ENCODE measurements around the gene MOB3B.

The MOB3B gene

GRCh38 chr9:27386571-27387091, 143.0 kb downstream of the MOB3B start:
- H3K4me3 ChIP-seq (ENCODE audit: low read length), result no peak overlapping the region
- DNase-seq (ENCODE audit: low read depth), result no peak
- no peak for TF ChIP-seq CTCF (conservative IDR thresholded peaks at IDR 0.05; ENCODE audit: low read depth, low read length)

GRCh38 chr9:27385606-27386322, 143.8 kb downstream of the MOB3B start:
- H3K4me3 ChIP-seq (ENCODE audit: low read length), result no peak overlapping the region
- no peak for DNase-seq (ENCODE audit: low read depth)
- TF ChIP-seq CTCF (conservative IDR thresholded peaks at IDR 0.05; ENCODE audit: low read depth, low read length), result no peak

GRCh38 chr9:27384262-27385014, 145.2 kb downstream of the MOB3B start:
- no peak for DNase-seq (ENCODE audit: low read depth)
- no peak overlapping the region for H3K4me3 ChIP-seq (ENCODE audit: low read length)
- TF ChIP-seq CTCF (conservative IDR thresholded peaks at IDR 0.05; ENCODE audit: low read depth, low read length), result no peak

- no peak for TF ChIP-seq CTCF (conservative IDR thresholded peaks at IDR 0.05; ENCODE audit: low read depth, low read length)
- no peak for DNase-seq (ENCODE audit: low read depth)
- H3K4me3 ChIP-seq (ENCODE audit: low read length), result no peak overlapping the region
Observed at GRCh38 chr9:27383524-27383923, 146.1 kb downstream of the MOB3B start.

GRCh38 chr9:27382975-27383374, 146.6 kb downstream of the MOB3B start:
- no peak for DNase-seq (ENCODE audit: low read depth)
- TF ChIP-seq CTCF (conservative IDR thresholded peaks at IDR 0.05; ENCODE audit: low read depth, low read length), result no peak
- H3K4me3 ChIP-seq (ENCODE audit: low read length), result no peak overlapping the region

GRCh38 chr9:27382308-27382707, 147.3 kb downstream of the MOB3B start:
- TF ChIP-seq CTCF (conservative IDR thresholded peaks at IDR 0.05; ENCODE audit: low read depth, low read length), result no peak
- no peak overlapping the region for H3K4me3 ChIP-seq (ENCODE audit: low read length)
- DNase-seq (ENCODE audit: low read depth), result no peak

All from retinal pigment epithelial cell (primary cell).